Loucy (cell line): ENCODE measurements around the gene NOXO1.
A peak's percentile ranks its signal among the peaks of the same experiment; 100 is the strongest.

Source experiments
- H2AFZ ChIP-seq: fragments of 200-600 bp; sonication (generic); 2 replicates; pipeline ENCODE4 v1.6.0; 2016; ENCODE audit warnings: antibody characterized with exemption, mild to moderate bottlenecking, low read length, moderate library complexity
- H3F3A ChIP-seq: fragments of 200-600 bp; 2 replicates; pipeline ENCODE4 v1.6.0; 2016; ENCODE audit warnings: antibody characterized with exemption, low read depth, mild to moderate bottlenecking
- H3K27me3 ChIP-seq: fragments of 200-600 bp; sonication (generic); 2 replicates; pipeline ENCODE4 v1.6.1; 2014; ENCODE audit warnings: low read length, mild to moderate bottlenecking; ENCODE audit not compliant: insufficient read depth, poor library complexity, severe bottlenecking
- H3K36me3 ChIP-seq: fragments of 200-600 bp; sonication (generic); 2 replicates; pipeline ENCODE4 v1.6.1; 2016; ENCODE audit warnings: low read length; ENCODE audit not compliant: insufficient read depth
- H3K4me1 ChIP-seq: fragments of 200-600 bp; sonication (generic); 2 replicates; pipeline ENCODE4 v1.5.1; 2014; ENCODE audit warnings: low read length, mild to moderate bottlenecking; ENCODE audit not compliant: insufficient read depth, poor library complexity, severe bottlenecking
- H3K4me2 ChIP-seq: fragments of 200-600 bp; sonication (generic); 2 replicates; pipeline ENCODE4 v1.6.0; 2014; ENCODE audit warnings: antibody characterized with exemption, low read length, low read depth, mild to moderate bottlenecking; ENCODE audit not compliant: poor library complexity, severe bottlenecking
- H3K4me3 ChIP-seq: fragments of 200-600 bp; sonication (generic); 2 replicates; pipeline ENCODE4 v1.5.1; 2014; ENCODE audit warnings: low read length, mild to moderate bottlenecking, mixed read lengths; ENCODE audit not compliant: poor library complexity, severe bottlenecking
- H3K79me2 ChIP-seq: fragments of 200-600 bp; sonication (generic); 2 replicates; pipeline ENCODE4 v1.6.1; 2014; ENCODE audit warnings: low read length; ENCODE audit not compliant: insufficient read depth
- H3K9ac ChIP-seq: fragments of 200-600 bp; sonication (generic); 2 replicates; pipeline ENCODE4 v1.6.0; 2014; ENCODE audit warnings: mild to moderate bottlenecking, low read depth, low read length, moderate library complexity; ENCODE audit not compliant: poor library complexity, severe bottlenecking
- H3K9me2 ChIP-seq: fragments of 200-600 bp; sonication (generic); replicated peaks from 2 replicates; pipeline ENCODE4 v1.6.1; 2016; ENCODE audit warnings: low read depth, low read length, mixed read lengths
- H3K9me3 ChIP-seq: fragments of 200-600 bp; sonication (generic); 2 replicates; pipeline ENCODE4 v1.6.1; 2014; ENCODE audit warnings: mild to moderate bottlenecking, antibody characterized with exemption, low read length, low read depth; ENCODE audit not compliant: insufficient read depth
- H4K20me1 ChIP-seq: fragments of 200-600 bp; sonication (generic); 2 replicates; pipeline ENCODE4 v1.6.0; 2014; ENCODE audit warnings: antibody characterized with exemption, low read length, mild to moderate bottlenecking; ENCODE audit not compliant: insufficient read depth, poor library complexity, severe bottlenecking
- CTCF ChIP-seq: fragments of 200-600 bp; sonication (generic); conservative IDR thresholded peaks from 2 replicates; pipeline ENCODE4 v1.5.1; 2014; ENCODE audit warnings: mild to moderate bottlenecking, antibody characterized with exemption, low read length
- EZH2phosphoT487 ChIP-seq: fragments of 200-600 bp; IDR thresholded peaks from 2 replicates; pipeline ENCODE4 v1.6.1; 2018; ENCODE audit warnings: antibody characterized with exemption, mild to moderate bottlenecking, moderate library complexity, borderline replicate concordance

Gene NOXO1

GRCh38 chr16:1944612-1945199 lies 36.6 kb downstream of the NOXO1 start:
- no peaks in the 10 kb centered on the region for H3K9me2 ChIP-seq
- no peaks in the 10 kb centered on the region for H3K27me3 ChIP-seq
- TF ChIP-seq EZH2phosphoT487 (no peak), CTCF (no peak)
- H3K4me2 ChIP-seq: no peak overlapping the region
- no peaks in the 10 kb centered on the region for H3K36me3 ChIP-seq
- peaks cover 5% of the 10 kb centered on the region for H3K4me1 ChIP-seq
- no peak overlapping the region for H2AFZ ChIP-seq
- H3K9ac ChIP-seq: no peak overlapping the region
- H3K4me3 ChIP-seq: no peak overlapping the region
- no peaks in the 10 kb centered on the region for H3K9me3 ChIP-seq
- H3K79me2 ChIP-seq: peaks cover 11% of the 10 kb centered on the region; the same call in 1 of the 2 replicates
- no peaks in the 10 kb centered on the region for H4K20me1 ChIP-seq
- H3F3A ChIP-seq: no peaks in the 10 kb centered on the region

GRCh38 chr16:1942810-1943726 lies 38.2 kb downstream of the NOXO1 start, which contains the start of gene MSRB1:
Gene MSRB1, minus strand, starts transcription at chr16:1943199. Its CDS starts 43 bp downstream, at chr16:1943156.
- no peaks in the 10 kb centered on the region for H3F3A ChIP-seq
- H3K36me3 ChIP-seq: no peaks in the 10 kb centered on the region
- H3K4me3 ChIP-seq: peak within 1 kb of the TSS; percentile 85
- H3K9me2 ChIP-seq: no peaks in the 10 kb centered on the region
- peaks cover 11% of the 10 kb centered on the region; the same call in 1 of the 2 replicates for H3K79me2 ChIP-seq
- peaks cover 5% of the 10 kb centered on the region for H3K4me1 ChIP-seq
- H3K9me3 ChIP-seq: no peaks in the 10 kb centered on the region
- TF ChIP-seq EZH2phosphoT487: no peak
- TF ChIP-seq CTCF: no peak
- no peaks in the 10 kb centered on the region for H3K27me3 ChIP-seq
- peak within 1 kb of the TSS; percentile 87 for H3K9ac ChIP-seq
- no peaks in the 10 kb centered on the region for H4K20me1 ChIP-seq
- H3K4me2 ChIP-seq: peak within 1 kb of the TSS; percentile 79
- H2AFZ ChIP-seq: peak within 1 kb of the TSS; percentile 81; the same call in 1 of the 2 replicates

- Histone ChIP-seq H3K79me2 (peaks cover 11% of the 10 kb centered on the region; the same call in 1 of the 2 replicates), H3K4me2 (peak overlapping the region; percentile 79), H3K4me1 (peaks cover 5% of the 10 kb centered on the region), H3K9ac (peak overlapping the region; percentile 87), H3K36me3 (no peaks in the 10 kb centered on the region), H2AFZ (peak overlapping the region; percentile 81; the same call in 1 of the 2 replicates), H3K9me2 (no peaks in the 10 kb centered on the region), H3F3A (no peaks in the 10 kb centered on the region), H3K9me3 (no peaks in the 10 kb centered on the region), H4K20me1 (no peaks in the 10 kb centered on the region), H3K27me3 (no peaks in the 10 kb centered on the region), H3K4me3 (peak overlapping the region; percentile 85)
- TF ChIP-seq CTCF (no peak), EZH2phosphoT487 (no peak)
Observed at GRCh38 chr16:1942047-1942809, 39.0 kb downstream of the NOXO1 start.
